CD4-positive, CD25-positive, alpha-beta regulatory T cell (primary cell): Measurements from ENCODE around the gene LUC7L3. TPM values are rescaled to one million over a fixed set of nuclear protein-coding genes. Genes with fewer than 3 reads are reported as not detected.

Experiments
- ATAC-seq, 2 donors: fragments of 150-1000 bp; cut with Tn5 transposase; one replicate each; pipeline ENCODE4 v1.10.0; 2021; ENCODE audit warnings: low read depth in 2 of 2, moderate number of reproducible peaks in 2 of 2, moderate library complexity in 1 of 2
- DNase-seq, 3 donors: peaks; one replicate each; pipeline versions ENCODE4 v3.0.0 to v3.0.0-alpha.2; 2012 to 2022; ENCODE audit warnings: mixed read lengths in 1 of 3
- H3K27ac ChIP-seq: one replicate; pipeline ENCODE4 v1.7.0; 2013; ENCODE audit warnings: mild to moderate bottlenecking, low read length; ENCODE audit not compliant: insufficient read depth, poor library complexity, severe bottlenecking
- H3K27me3 ChIP-seq: one replicate; pipeline ENCODE4 v1.7.0; 2013; ENCODE audit warnings: low read length; ENCODE audit not compliant: control insufficient read depth, insufficient read depth
- H3K36me3 ChIP-seq: one replicate; pipeline ENCODE4 v1.7.0; 2013; ENCODE audit warnings: mild to moderate bottlenecking, low read length, moderate library complexity; ENCODE audit not compliant: control insufficient read depth, insufficient read depth
- H3K4me1 ChIP-seq: 2 replicates; pipeline ENCODE4 v1.7.0; 2013; ENCODE audit warnings: mild to moderate bottlenecking, low read length; ENCODE audit not compliant: insufficient read depth, control insufficient read depth, poor library complexity, severe bottlenecking
- H3K4me3 ChIP-seq: one replicate; pipeline ENCODE4 v1.7.0; 2013; ENCODE audit warnings: low read depth, mild to moderate bottlenecking, low read length, moderate library complexity
- H3K9me3 ChIP-seq, 2 experiments: 1 replicate in 1 of 2; 2 replicates in 1 of 2; pipeline ENCODE4 v1.7.0; 2013; ENCODE audit warnings: low read length in 2 of 2, mild to moderate bottlenecking in 1 of 2, moderate library complexity in 1 of 2; ENCODE audit not compliant: control insufficient read depth in 2 of 2
- H3K27ac Mint-ChIP-seq, 3 donors: one replicate each; pipeline ENCODE4 v1.8.0; 2020 to 2022; ENCODE audit warnings: mild to moderate bottlenecking in 3 of 3, mixed read lengths in 3 of 3, moderate library complexity in 2 of 3
- H3K27me3 Mint-ChIP-seq: one replicate; pipeline ENCODE4 v1.8.0; 2022; ENCODE audit warnings: mild to moderate bottlenecking, mixed read lengths
- H3K36me3 Mint-ChIP-seq: one replicate; pipeline ENCODE4 v1.8.0; 2020; ENCODE audit warnings: mixed read lengths
- H3K4me1 Mint-ChIP-seq, 4 donors: one replicate each; pipeline ENCODE4 v1.8.0; 2020 to 2022; ENCODE audit warnings: mixed read lengths in 4 of 4, mild to moderate bottlenecking in 1 of 4
- H3K4me3 Mint-ChIP-seq, 4 donors: one replicate each; pipeline ENCODE4 v1.8.0; 2020 to 2022; ENCODE audit warnings: mild to moderate bottlenecking in 4 of 4, mixed read lengths in 4 of 4, moderate library complexity in 3 of 4
- H3K9me3 Mint-ChIP-seq, 7 donors: one replicate each; pipeline ENCODE4 v1.8.0; 2020 to 2022; ENCODE audit warnings: mixed read lengths in 7 of 7, mild to moderate bottlenecking in 3 of 7, moderate library complexity in 2 of 7
- polyA plus RNA-seq, 4 donors: library from polyadenylated mRNA; unstranded; fragments of 300-500 nt; fragmentation: Illumina TruSeq; gene quantifications; one replicate each; pipeline ENCODE4 v1.2.3, GENCODE V29; 2021
- total RNA-seq: library from RNA; stranded (reverse); gene quantifications from one replicate; pipeline ENCODE4 v1.2.3, GENCODE V29; 2022

LUC7L3 gene
- total and polyA plus RNA-seq, 5 donors from 2014 or later: 44.9 to 143 (median 52.6) TPM

- Histone ChIP-seq H3K27me3 (no peaks in the 10 kb centered on the region), H3K27ac (peak overlapping the region; percentile 0), H3K36me3 (peaks cover 52% of the 10 kb centered on the region), H3K4me1 (peaks cover 15% of the 10 kb centered on the region), H3K4me3 (no peak overlapping the region), H3K9me3 (no peaks in the 10 kb centered on the region)
- Mint-ChIP-seq H3K9me3 (peaks cover 0 to 2% (median 0%) of the 10 kb centered on the region in 7 donors), H3K27me3 (no peaks in the 10 kb centered on the region), H3K4me1 (peaks cover 40 to 63% (median 46%) of the 10 kb centered on the region in 4 donors), H3K4me3 (no peak overlapping the region), H3K27ac (peak overlapping the region in 2 of 3 donors; percentile 53 to 58), H3K36me3 (peaks cover 42% of the 10 kb centered on the region)
- ATAC-seq (no peak), DNase-seq (no peak)
Observed at GRCh38 chr17:50737118-50737698, 17.8 kb downstream of the LUC7L3 start.

GRCh38 chr17:50739098-50739497, 19.7 kb downstream of the LUC7L3 start:
- Histone ChIP-seq H3K27ac (no peak overlapping the region), H3K27me3 (no peaks in the 10 kb centered on the region), H3K4me3 (no peak overlapping the region), H3K9me3 (no peaks in the 10 kb centered on the region), H3K4me1 (peaks cover 8% of the 10 kb centered on the region), H3K36me3 (peaks cover 68% of the 10 kb centered on the region)
- Mint-ChIP-seq H3K9me3 (peaks cover 0 to 2% (median 0%) of the 10 kb centered on the region in 7 donors), H3K27me3 (no peaks in the 10 kb centered on the region), H3K4me1 (peaks cover 35 to 52% (median 43%) of the 10 kb centered on the region in 4 donors), H3K36me3 (peaks cover 55% of the 10 kb centered on the region), H3K27ac (peak overlapping the region in 2 of 3 donors; percentile 52 to 81), H3K4me3 (no peak overlapping the region)
- DNase-seq (no peak), ATAC-seq (no peak)

GRCh38 chr17:50745631-50746030, 26.2 kb downstream of the LUC7L3 start:
- Mint-ChIP-seq H3K27ac (no peak overlapping the region), H3K36me3 (peaks cover 63% of the 10 kb centered on the region)

GRCh38 chr17:50749245-50749644, 29.8 kb downstream of the LUC7L3 start:
- H3K27ac ChIP-seq: no peak overlapping the region
- H3K27me3 Mint-ChIP-seq: no peaks in the 10 kb centered on the region

More at GRCh38 chr17:50745631-50746030, 26.2 kb downstream of the LUC7L3 start:
- Mint-ChIP-seq H3K27me3 (no peaks in the 10 kb centered on the region), H3K9me3 (peaks cover 0 to 1% (median 0%) of the 10 kb centered on the region in 7 donors), H3K4me1 (peaks cover 5 to 19% (median 14%) of the 10 kb centered on the region in 4 donors), H3K4me3 (no peak overlapping the region)
- H3K27ac ChIP-seq: no peak overlapping the region
- no peaks in the 10 kb centered on the region for H3K27me3 ChIP-seq
- peaks cover 96% of the 10 kb centered on the region for H3K36me3 ChIP-seq
- no peaks in the 10 kb centered on the region for H3K9me3 ChIP-seq
- ATAC-seq (no peak), DNase-seq (no peak)
- H3K4me3 ChIP-seq: no peak overlapping the region
- no peaks in the 10 kb centered on the region for H3K4me1 ChIP-seq

GRCh38 chr17:50754521-50754920, 35.1 kb downstream of the LUC7L3 start:
- Mint-ChIP-seq H3K9me3 (peaks cover 0 to 4% (median 0%) of the 10 kb centered on the region in 7 donors), H3K27me3 (no peaks in the 10 kb centered on the region), H3K4me1 (peaks cover 3 to 11% (median 6%) of the 10 kb centered on the region in 4 donors), H3K4me3 (no peak overlapping the region), H3K36me3 (peaks cover 28% of the 10 kb centered on the region), H3K27ac (no peak overlapping the region)
- Histone ChIP-seq H3K27ac (no peak overlapping the region), H3K4me1 (no peaks in the 10 kb centered on the region), H3K36me3 (peaks cover 50% of the 10 kb centered on the region), H3K27me3 (no peaks in the 10 kb centered on the region), H3K9me3 (no peaks in the 10 kb centered on the region), H3K4me3 (no peak overlapping the region)
- ATAC-seq (no peak), DNase-seq (no peak)

More at GRCh38 chr17:50749245-50749644, 29.8 kb downstream of the LUC7L3 start:
- no peak for ATAC-seq
- no peaks in the 10 kb centered on the region for H3K4me1 ChIP-seq
- H3K4me1 Mint-ChIP-seq: peaks cover 5 to 19% (median 11%) of the 10 kb centered on the region in 4 donors
- no peak overlapping the region for H3K4me3 Mint-ChIP-seq
- peaks cover 0 to 1% (median 0%) of the 10 kb centered on the region in 7 donors for H3K9me3 Mint-ChIP-seq
- no peaks in the 10 kb centered on the region for H3K9me3 ChIP-seq
- H3K27ac Mint-ChIP-seq: peak overlapping the region in 2 of 3 donors; percentile 31 to 33
- no peak overlapping the region for H3K4me3 ChIP-seq
- peaks cover 55% of the 10 kb centered on the region for H3K36me3 Mint-ChIP-seq
- H3K27me3 ChIP-seq: no peaks in the 10 kb centered on the region
- H3K36me3 ChIP-seq: peaks cover 96% of the 10 kb centered on the region
- DNase-seq: no peak

GRCh38 chr17:50758524-50758923, 39.1 kb downstream of the LUC7L3 start:
- Mint-ChIP-seq H3K27me3 (peaks cover 10% of the 10 kb centered on the region), H3K4me3 (no peak overlapping the region), H3K4me1 (peaks cover 5 to 13% (median 7%) of the 10 kb centered on the region in 4 donors), H3K36me3 (peaks cover 4% of the 10 kb centered on the region), H3K9me3 (peaks cover 0 to 4% (median 0%) of the 10 kb centered on the region in 7 donors), H3K27ac (peak overlapping the region in 1 of 3 donors; percentile 1)
- H3K36me3 ChIP-seq: peaks cover 11% of the 10 kb centered on the region
- no peak overlapping the region for H3K27ac ChIP-seq
- no peaks in the 10 kb centered on the region for H3K4me1 ChIP-seq
- peaks cover 9% of the 10 kb centered on the region for H3K27me3 ChIP-seq
- no peak for ATAC-seq
- H3K9me3 ChIP-seq: no peaks in the 10 kb centered on the region
- DNase-seq: no peak
- no peak overlapping the region for H3K4me3 ChIP-seq

- H3K27ac Mint-ChIP-seq: peak overlapping the region in 1 of 3 donors; percentile 3
- Histone ChIP-seq H3K4me1 (no peaks in the 10 kb centered on the region), H3K9me3 (no peaks in the 10 kb centered on the region), H3K27me3 (peaks cover 15% of the 10 kb centered on the region), H3K4me3 (no peak overlapping the region), H3K27ac (no peak overlapping the region), H3K36me3 (peaks cover 6% of the 10 kb centered on the region)
- no peaks in the 10 kb centered on the region for H3K36me3 Mint-ChIP-seq
- peaks cover 11% of the 10 kb centered on the region for H3K27me3 Mint-ChIP-seq
- no peak overlapping the region for H3K4me3 Mint-ChIP-seq
- no peak for DNase-seq
- H3K9me3 Mint-ChIP-seq: peaks cover 0 to 4% (median 0%) of the 10 kb centered on the region in 7 donors
- ATAC-seq: no peak
- peaks cover 5 to 13% (median 7%) of the 10 kb centered on the region in 4 donors for H3K4me1 Mint-ChIP-seq
Observed at GRCh38 chr17:50758989-50759544, 39.7 kb downstream of the LUC7L3 start.
